SK-N-MC (cell line): ENCODE results near the gene EFNA3.

Source experiments
- EZH2 ChIP-seq: fragments of 200-600 bp; sonication (generic); IDR thresholded peaks from one replicate; pipeline ENCODE4 v1.6.1; 2017; ENCODE audit warnings: antibody characterized with exemption
- POLR2AphosphoS5 ChIP-seq: IDR thresholded peaks from 2 replicates; pipeline ENCODE4 v1.6.1; 2012; ENCODE audit warnings: mild to moderate bottlenecking, low read depth, low read length, borderline replicate concordance

GRCh38 chr1:155120253-155120652, 41.6 kb downstream of the EFNA3 start:
- no peak for TF ChIP-seq POLR2AphosphoS5
- TF ChIP-seq EZH2 = no peak
